HG02588 (cell line): ENCODE measurements around the gene TPST2.

Experiments
- ATAC-seq: cut with Tn5 transposase; IDR thresholded peaks from one replicate; pipeline ENCODE4 v1.9.1; 2021; ENCODE audit warnings: mild to moderate bottlenecking, moderate library complexity; ENCODE audit not compliant: unreplicated experiment

The TPST2 gene

DNA sequence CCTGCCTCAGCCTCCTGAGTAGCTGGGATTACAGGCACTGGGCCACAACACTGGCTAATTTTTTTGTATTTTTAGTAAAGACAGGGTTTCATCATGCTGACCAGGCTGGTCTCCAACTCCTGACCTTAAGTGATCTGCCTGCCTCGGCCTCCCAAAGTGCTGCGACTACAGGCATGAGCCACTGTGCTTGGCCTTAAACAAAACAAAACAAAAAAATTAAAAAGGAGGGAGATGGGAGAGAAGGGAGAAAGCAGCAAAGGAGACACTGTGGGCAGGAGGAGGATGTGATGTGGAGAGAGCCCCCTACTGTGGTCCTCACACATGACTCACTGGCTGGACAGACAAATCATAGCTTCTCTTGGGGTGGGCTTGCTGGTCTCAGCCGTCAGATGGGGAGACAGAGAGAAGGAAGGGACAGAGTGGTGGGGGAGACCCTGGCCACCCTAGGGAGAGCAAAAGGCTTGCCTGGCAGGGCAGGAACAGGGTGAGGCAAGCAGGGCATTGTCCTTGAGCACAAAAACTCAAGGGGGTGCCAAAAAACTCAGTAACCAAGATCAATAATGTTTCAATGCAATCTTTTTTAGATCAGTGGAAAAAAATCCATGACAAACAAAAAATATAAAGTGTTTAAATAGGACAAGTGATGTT lies 31.6 kb downstream of the TPST2 start:
- ATAC-seq, result no peak

DNA sequence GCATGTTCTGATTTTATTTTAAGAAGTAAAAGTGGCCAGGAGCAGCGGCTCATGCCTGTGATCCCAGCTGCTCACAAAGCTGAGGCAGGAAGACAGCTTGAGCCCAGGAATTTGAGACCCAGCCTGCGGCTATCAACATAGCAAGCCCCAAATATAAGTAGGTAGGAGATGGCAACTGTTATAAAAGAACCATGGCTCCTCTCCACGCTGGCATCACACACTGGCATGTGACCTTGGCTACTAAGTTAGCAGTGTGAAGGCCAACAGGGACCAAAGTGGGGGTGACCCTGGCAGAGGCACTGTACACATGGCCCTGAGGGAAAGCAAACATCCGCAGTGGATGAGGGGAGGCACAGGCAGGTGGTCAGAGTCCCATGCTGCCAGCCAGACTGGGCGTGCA lies 33.0 kb downstream of the TPST2 start:
- no peak for ATAC-seq

DNA sequence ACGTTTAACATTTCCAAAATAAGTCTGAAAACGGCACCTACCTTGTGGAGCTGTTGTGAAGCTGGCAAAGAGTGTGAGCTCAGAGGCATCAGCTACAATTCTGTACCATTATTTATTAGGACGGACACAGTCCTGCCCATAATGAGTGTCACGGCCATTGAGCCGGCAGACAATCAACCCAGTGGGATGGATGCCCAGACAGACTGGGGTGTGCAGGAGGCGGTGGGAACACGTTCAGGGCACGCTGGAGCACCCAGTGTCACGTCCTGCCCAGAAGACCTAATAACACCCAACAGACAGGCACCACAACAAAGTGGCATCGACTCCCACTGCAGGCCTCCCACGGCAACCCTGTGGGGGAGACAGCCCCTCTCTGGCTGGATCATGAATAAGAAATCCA lies 34.5 kb downstream of the TPST2 start:
- ATAC-seq, result no peak

DNA sequence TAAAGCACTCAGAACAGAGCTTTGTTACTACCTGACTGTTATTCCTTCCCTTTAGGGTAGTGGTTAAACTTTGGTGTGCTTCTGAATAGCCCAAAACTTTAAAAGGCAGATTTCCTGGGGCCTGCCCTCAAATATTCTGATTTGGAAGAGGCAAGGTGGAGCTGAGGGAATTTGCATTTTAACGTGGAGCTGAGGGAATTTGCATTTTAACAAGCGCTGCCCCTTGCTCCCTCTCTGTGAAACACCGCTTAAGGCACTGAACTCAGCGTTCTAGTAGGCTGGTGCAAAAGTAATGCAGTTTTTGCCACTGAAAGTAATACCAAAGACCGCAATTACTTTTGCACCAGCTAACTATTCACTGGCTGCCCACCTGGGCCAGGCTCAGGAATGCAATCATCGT lies 35.0 kb downstream of the TPST2 start:
- no peak for ATAC-seq

DNA sequence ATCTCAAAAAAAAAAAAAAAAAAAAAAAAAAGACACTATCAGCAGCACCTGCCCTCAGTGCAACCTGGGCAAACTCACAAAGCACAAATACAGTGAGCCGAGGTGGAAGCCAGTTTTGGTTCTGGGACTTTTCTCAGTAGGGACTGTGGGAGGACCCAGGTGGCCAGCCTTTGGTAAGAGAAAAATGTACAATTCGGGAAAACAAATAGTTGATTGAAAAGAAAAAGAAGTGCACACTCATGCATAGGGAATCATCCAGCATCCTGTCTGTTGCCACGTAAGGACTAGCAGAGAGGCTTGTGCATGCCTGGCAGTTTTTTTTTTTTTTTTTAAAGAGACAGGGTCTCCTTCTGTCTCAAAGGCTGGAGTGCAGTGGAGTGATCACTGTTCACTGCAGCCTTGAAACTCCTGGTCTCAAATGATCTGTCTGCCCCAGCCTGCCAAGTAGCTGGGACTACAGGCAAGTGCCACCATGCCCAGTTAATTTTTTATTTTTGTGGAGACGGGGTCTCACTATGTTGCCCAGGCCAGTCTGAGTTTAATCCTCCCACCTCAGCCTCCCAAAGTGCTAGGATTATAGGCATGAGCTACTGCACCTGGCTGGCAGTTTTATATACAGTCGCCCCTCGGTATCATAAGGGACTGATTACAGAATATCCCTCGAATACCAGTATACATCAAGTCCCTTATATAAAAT lies 36.7 kb downstream of the TPST2 start:
- ATAC-seq, result no peak

DNA sequence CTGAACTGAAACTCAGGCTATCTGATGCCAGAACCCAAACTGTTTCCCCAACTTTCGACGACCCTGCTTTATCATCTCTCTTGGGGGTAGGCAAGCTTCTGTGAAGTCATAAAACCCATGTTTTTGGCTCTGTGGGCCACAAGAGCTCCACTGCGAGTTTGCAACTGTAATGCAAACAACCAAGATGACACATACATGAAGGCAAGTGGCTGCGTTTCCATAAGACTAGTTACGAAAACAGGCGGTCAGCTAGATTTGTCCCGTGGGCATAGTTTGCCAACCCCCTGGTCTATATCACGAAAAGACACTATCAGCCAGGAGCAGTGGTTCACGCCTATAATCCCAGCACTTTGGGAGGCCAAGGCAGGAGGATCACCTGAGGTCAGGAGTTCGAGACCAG lies 37.5 kb downstream of the TPST2 start:
- no peak for ATAC-seq

DNA sequence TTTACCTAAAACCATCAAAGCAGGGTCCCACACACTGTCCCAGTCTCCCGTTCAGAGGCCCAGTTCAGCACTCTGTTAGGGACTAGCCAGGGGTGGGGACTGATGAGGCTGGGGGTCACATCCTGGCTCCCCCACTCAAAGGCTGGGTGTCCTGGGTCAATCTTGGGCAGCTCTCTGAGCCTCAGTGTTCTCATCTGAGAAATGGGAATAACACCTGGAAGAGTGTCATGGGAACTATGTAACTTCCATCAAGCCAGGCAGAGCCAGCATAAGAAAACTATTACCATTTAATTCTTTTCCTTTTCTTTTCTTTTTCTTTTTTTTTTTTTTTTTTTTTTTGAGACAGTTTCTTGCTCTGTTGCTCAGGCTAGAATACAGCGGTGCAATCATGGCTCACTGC lies 38.4 kb downstream of the TPST2 start:
- no peak for ATAC-seq

DNA sequence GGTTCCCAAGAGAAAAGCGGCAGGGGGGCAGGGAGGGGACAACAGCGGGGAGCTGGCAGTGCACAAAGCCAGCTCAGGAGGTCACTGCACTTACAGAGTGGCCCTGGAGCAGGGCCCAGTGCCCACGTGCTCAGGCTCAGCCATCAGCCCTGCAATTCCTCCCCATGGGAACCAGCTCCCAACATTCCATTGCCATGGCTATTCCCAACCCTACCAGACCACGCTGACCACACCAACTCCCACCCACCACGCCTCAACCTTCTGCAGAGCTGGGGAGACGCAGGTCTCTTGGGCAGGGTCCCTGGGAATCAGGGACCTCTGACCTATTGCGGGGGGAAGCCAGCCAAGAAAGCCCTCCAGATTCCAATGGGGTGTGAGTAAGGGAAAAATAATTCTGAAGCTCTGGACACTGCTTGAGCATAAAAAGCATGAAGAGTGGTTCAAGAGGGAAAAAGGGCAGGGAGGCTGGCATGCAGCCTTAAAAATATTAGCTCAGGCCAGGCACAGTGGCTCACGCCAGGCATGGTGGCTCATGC lies 39.4 kb downstream of the TPST2 start:
- ATAC-seq, result no peak

DNA sequence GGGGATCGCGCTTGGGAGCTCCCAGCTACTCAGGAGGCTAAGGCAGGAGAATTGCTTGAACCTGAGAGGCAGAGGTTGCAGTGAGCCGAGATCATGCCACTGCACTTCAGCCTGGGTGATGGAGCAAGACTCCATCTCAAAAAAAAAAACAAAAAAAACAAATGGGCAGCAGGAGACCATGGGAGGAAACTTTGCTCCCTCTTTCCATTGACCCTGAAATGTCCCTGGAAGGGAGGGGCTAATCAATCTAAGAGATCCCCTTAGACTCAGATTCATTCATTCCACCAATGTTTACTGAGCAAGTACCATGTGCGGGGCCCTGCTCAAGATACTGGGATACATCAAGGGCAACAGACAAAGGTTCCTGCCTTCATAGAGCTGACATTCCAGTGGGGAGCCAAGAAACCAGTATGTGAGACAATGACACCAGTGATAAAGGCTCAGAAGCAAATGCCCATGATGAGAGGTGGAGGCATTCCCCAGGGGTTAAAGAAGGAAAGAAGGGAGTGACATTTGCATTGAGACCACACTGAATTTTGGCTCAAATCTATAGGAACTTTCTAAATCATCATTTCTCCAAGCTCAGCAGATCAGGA lies 39.9 kb downstream of the TPST2 start:
- ATAC-seq, result no peak

DNA sequence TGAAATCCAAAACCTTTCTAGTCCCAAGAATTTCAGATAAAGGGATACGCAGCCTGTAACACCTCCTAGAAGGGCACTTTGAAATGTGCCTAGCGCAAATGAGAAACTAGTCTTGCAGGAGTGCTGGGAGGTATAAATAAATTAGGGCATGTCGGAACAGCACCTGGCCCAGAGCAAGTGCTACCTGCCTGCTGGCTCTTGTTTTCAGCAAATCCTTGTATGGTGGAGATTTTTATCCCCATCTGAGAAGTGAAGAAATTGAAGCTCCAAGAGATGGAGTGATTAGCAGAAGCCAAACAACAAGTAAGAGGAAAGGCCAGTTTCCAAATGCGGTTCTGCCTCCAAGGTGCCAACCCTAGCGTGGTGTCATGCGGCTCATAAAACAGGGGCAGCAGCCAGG lies 40.9 kb downstream of the TPST2 start:
- ATAC-seq, result no peak

DNA sequence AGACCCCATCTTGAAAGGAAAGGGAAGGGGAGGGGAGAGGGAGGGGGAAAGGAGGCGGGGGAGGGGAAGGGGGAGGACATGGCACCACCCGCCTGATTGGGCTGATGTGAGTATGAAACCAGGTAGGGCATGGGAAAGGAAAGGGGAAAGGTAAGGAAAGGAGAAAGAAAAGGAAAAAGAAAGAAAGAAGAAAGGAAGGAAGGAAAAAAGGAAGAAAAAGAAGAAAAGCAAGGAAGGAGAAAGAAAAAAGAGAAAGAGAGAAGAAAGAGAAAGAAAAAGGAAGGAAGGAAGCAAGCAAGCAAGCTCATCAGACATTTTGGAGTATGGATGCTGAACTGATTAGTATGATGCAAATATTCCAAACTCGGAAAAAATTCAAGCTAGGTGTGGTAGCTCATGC lies 41.6 kb downstream of the TPST2 start:
- ATAC-seq, result no peak

DNA sequence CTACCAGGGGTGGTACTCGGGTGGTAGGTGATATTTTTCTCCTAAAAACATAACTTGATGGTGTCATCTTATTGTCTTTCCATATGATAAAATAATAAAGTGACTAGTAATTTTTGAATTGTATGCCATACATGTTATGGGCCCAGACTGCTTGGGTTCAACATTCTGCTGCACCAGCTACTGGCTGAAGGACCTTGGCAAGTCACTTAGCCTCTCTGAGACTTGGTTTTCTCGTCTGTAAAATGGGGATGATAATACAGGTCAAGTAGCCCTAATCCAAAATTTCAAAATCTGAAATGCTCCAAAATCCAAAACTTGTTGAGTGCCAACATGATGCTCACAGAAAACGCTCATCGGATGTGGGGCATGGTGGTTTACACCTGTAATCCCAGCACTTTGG lies 42.1 kb downstream of the TPST2 start:
- no peak for ATAC-seq

DNA sequence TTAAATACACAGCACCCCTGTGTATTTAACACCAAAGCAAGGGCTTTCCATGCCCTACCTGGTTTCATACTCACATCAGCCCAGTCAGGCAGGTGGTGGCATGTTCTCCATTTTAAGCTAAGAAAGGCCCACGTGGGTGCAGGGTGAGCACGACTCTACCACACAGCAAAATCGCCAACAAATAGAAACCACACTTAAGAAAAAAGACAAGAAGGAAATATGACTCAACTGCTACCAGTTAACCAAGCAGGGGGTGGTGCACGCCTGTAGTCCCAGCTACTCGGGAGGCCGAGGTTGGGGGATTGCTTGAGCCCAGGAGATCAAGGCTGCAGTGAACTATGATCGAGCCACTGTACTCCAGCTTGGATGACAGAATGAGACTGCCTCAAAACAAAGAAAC lies 42.5 kb downstream of the TPST2 start:
- ATAC-seq, result no peak

DNA sequence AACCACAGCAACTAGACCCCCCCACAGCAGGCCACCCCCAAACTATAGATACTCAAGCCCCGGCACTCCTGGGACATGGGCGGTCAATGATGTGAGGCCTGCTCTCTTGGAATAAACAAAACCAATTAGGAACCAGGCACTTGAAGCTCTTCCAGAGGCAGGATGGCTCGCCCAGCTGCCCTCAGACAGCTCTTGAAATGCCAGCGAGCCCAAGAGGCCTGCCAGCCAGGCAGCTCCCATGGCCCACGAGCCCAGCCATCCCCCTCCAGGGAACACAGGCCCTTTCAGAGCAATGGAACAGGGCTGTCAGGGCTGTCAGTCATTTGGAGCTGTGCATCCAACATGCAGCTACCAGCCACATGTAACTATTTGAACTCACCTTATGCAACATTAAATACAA lies 43.6 kb downstream of the TPST2 start:
- ATAC-seq, result no peak

DNA sequence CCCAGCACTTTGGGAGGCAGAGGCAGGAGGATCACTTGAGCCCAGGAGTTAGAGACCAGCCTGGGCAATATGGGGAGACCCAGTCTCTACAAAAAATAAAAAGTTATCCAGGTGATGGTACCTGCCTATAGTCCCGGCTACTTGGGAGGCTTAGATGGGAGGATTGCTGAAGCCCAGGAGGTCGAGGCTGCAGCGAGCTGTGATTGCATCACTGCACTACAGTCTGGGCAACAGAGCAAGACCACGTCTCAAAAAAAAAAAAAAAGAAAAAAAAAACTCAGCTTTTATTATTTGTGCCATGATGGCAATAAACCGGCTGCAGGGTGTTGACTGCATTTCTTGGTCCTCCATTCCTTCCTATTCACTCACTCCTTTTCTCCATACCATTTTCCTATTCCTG lies 44.1 kb downstream of the TPST2 start:
- no peak for ATAC-seq

DNA sequence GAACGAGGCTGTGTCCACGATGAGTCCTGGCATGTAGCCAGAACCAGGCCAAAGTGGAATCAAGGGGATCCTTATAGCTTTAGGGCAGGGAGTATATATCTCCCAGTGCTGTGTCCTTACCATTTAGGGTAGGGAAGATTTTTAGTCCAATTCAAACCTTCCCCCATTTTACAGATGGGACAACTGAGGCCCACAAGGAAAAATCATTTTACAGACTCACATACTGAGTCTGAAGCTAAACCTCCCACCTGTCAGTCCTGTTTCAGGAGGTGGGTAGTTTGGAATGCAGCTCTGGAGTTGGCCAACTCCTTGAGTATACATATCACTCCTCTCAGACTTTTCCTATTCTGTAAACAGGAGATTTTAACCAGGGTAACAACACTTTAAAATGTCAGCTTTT lies 44.5 kb downstream of the TPST2 start:
- no peak for ATAC-seq

DNA sequence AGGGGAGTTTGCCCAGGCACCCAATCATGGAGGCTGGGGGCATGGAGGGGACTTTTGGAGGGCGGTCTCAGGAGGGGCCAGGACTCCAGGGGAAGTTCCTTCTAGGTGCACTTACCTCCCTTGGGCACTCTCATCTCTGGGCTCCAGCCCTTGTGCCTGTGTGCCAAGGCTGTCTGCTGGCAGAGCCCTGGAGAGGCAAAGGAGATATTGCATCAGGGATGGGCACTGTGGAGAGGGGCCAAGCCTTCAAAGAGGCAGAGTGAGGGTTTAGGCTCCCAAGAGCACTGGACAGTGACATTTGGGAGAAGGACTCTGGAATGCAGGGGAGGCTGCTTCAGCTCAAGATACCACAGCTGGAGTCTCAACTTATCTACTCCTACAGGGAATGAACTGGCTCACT lies 45.4 kb downstream of the TPST2 start:
- ATAC-seq, result no peak

DNA sequence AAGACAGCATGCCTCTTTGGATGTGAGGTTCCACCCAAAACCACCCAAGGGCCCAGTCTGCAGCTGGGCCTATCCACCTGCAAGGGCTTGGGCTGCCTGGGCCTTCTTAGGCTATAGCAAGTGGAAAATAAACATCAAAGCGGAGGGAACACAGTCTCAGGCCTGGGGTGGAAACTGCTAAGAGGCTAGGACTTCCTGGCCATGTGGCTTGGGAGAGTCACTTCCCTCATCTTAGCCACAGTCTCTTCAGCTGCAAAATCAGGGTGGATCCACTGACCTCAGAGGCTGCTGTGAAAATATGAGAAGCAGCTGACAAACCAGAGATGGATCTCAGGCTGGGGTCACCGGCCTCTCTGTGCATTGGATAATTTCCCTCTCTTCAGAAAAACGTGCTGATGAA lies 47.1 kb downstream of the TPST2 start:
- no peak for ATAC-seq

DNA sequence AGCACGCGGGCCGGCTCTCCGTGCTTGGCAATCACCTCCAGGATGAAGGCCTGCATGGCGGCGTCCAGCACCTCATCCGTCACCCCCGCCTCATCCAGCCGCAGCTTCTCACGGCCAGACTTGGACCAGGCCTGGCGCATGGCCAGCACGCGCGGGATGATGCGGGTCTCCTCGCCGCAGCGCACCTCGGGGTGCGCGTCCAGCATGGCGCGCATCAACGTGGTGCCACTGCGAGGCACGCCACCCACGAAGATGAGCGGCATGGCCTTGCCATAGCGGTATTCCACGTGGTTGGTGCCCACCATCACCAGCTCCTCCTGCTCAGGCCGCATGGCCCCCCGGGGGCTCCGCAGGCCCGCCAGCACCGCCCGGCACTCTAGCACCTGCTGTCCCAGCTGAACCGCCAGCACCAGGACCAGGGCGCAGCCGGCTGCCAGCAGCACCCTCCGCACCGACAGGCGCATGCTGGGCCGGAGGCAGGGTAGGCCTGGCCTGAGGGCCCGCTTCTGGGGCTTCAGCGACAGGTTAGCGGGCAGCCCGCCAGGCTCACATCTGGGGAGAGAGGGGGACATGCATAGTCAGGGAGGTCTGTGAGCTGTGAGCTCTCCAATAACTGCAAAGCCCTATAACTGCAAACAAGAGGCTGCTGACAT lies 48.6 kb downstream of the TPST2 start:
- no peak for ATAC-seq

DNA sequence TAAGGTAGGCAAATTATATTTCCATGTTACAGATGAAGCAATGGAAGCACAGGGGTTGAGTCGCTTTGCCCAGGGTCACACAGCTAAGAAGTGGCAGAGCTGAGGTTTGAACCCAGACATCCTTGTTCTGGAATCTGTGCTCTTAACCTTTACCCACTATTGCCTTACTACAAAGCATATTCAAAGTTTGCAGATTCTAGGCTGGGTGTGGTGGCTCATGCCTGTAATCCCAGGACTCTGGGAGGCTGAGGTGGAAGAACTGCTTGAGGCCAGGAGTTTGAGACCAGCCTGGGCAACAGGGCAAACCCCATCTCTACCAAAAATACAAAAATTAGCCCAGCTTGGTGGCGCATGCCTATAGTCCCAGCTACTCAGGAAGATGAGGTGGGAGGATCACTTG lies 49.8 kb downstream of the TPST2 start:
- no peak for ATAC-seq

DNA sequence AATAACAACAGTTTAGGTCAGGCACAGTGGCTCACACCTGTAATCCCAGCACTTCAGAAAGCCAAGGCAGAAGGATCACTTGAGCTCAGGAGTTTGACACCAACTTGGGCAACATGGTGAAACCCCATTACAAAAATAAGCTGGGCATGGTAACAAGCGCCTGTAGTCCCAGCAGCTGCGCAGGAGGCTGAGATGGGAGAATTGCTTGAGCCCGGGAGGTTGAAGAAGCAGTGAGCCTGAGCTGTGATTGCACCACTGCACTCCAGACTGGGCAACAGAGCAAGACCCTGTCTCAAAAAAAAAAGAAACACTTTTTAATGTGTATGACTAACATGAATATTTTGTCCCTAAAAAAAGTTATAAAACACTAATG lies 53.2 kb downstream of the TPST2 start:
- ATAC-seq, result no peak
